ENCODE results near the gene LRRC32.
"Not testable (repeated sequence)": the region's sequence is repeated elsewhere in the genome, so short reads cannot be mapped to it uniquely, and the experiment has no call there.

LRRC32 gene

GRCh38 chr11:76608228-76608627 lies 62.3 kb downstream of the LRRC32 start:
- not testable (repeated sequence) for DNase-seq

All from NCI-H510A treated with DMSO at 0.1 percent for 48 hours (cell line).